Stimulated activated CD4-positive, alpha-beta T cell treated with anti-CD3 and anti-CD28 coated beads, Interleukin-15, amount 100 ng/mL, for 48 hours (primary cell): Measurements from ENCODE around the gene SNX9.

Source experiments
- DNase-seq, 2 donors: peaks; one replicate each; pipeline ENCODE4 v3.0.0-alpha.2; 2020; ENCODE audit warnings: low read depth in 2 of 2

The SNX9 gene

DNA sequence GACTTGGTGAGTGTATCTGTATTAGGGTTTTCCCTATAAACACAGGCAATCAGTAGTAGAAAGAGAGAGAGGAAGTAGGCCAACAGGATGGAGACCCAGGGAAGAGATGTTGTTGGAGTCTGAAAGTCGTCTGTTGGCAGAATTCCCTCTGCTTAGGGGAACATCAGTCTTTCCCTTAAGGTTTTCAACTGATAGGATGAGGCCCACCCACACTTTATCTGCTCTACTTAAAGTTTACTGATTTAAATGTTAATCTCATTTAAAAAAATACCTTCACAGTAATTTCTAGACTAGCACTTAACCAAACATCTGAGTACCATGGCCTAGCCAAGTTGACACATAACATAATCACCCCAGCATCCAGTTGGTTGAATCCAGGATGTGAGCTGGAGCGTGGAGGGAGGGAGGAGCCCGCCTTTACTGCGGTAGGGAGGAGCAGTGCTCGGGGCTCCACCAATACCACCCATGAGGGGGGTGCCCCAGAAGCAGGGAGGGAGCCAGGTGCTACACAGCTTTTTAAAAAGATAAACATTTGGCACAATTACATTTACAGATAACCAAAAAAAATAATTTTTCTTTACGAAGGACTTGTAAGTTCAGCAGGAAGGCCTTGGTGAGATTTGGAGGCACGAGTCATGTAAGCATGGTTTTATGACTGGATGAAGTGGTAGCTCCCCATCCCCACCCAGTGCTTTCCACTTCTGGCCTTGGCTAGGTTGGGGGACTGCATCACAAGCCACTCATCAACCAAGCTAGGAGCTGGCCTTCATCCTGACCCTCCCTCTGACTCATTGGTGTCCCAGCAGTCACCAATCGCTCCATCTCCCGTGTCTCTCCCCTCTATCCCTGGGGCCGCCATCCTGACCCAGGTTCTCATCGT is 18.4 kb upstream of the SNX9 start:
- DNase-seq, result peak in 1 of 2 donors; percentile 27

- DNase-seq, result no peak
These were observed 16.8 kb upstream of the SNX9 start for GRCh38 chr6:157806131-157806855.

- no peak for DNase-seq
These were observed 16.2 kb upstream of the SNX9 start for GRCh38 chr6:157806856-157807215.

DNA sequence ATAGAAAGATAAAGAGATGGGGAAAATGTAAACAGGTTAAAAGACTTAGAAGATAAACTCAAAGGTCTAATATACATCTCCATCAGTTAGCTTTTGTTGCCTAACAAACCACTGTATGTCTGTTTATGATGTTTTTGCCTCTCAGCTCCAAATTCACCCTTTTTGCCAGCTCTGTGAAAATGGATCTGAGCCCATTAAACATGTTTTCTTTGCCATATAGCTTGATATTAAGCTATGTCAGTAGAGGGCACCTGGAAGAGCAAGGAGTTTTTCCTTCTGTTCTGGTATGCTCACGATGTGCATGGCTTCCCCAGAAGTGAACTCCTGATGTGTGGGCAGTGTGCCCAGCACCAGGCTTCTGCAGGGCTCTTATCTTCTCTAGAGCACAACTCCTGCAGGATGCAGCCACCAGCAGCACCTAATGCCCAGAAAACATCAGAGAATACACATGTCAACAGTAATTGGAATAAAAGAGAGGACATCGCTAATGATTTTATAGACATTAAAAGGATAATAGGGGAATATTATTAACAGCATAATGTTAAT is 14.6 kb upstream of the SNX9 start:
- no peak for DNase-seq

- no peak for DNase-seq
These were observed 13.4 kb upstream of the SNX9 start for GRCh38 chr6:157809613-157810012.

DNA sequence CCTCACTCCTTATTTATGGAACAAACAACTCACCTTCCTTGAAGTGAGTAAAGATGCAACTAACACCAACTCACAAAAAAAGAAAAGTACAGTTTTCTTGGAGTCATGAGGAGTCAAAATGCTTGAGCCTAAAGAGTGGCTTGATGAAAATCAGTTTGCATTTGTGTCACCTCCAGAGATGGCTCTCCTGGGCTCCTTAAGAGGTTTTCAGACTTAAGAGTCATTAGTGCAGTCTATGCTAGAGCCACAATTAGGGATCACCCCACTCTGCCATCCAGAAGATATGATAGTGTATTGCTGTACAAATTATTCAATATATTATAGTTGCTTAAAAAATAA is 11.9 kb upstream of the SNX9 start:
- DNase-seq, result no peak

DNA sequence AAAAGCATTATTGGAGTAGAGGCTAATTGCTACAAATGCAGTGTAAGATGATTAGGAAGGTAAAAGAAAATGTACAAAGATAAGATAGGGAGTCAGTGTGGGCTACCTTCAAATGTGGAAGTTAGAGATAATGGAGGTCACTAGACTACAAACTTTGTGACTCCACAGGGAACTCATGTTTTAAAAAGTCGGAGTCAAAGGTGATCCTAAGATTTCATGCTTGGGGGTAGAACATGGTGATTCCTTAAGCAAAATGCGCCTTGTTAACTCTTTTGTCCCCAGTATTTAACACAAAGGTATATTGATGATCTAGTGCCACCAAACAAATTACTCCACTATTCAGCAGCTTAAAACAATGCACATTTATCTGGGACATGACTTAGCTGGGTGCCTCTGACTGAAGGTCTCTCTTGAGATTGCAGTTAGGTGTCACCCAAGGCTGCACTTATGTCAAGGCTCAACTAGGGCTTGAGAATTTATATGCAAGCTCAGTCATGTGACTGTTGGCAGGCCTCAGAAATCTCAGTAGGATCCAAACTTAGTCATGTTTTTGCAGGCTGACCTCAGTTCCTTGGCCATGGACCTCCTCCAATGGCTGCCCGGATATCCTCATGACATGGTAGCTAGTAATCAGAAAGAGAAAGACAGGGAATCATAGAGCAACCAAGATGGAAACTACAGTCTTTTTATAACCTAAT is 11.4 kb upstream of the SNX9 start:
- DNase-seq, result no peak

GRCh38 chr6:157812425-157813171 is 10.4 kb upstream of the SNX9 start:
- DNase-seq, result no peak

DNA sequence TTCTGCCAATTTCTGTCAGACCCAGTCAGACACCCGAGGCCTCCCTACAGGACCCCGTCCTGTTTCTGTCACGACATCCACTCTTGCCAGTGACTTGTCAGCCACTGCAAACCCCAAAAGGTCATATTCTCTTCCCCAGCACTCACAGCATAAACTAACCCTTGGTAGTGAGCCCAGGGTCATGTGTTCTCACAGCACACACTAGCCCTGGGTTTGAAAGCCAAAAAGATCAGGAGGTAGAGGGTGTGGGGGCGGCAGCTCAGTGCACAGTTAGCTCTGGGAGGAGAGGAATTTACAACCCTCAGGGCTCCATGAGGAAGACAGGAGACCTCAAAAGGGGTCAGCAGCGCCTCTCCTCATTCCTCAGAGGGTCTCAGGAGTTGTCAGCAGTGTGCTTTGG is 9.9 kb upstream of the SNX9 start:
- DNase-seq, result no peak

DNA sequence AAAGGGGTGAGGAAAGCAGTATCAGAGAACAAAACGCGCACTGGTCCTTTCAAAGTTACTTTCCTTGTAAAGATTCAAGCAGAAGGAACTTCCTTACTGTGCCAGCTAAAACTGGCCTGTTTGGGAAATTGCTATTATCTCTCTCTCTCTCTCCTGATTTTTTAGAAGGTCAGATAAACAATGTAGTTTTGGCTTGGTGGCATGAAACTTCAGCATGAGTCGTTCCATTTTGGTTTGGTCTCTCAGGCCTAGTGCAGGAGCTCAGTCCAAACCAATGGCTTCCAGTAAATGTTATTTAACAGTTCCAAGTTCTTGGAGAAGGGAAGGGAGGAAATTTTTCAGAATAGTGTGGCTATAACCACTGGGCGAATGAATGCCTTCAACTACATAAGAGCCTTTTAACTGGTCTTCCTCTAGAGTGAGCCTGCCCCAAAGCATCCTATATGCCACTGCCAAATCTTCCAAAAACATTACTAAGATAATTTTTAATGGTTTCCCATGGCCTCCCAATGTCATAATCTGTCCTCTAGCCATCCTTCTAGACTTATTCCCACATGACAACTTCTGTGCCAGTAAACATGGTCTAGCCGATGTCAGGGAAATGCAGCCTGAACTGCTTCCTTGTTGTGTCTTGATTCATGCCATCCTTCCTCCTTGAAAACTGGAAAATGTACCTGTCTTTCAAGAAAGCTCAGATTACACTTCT is 9.1 kb upstream of the SNX9 start:
- DNase-seq, result no peak

DNA sequence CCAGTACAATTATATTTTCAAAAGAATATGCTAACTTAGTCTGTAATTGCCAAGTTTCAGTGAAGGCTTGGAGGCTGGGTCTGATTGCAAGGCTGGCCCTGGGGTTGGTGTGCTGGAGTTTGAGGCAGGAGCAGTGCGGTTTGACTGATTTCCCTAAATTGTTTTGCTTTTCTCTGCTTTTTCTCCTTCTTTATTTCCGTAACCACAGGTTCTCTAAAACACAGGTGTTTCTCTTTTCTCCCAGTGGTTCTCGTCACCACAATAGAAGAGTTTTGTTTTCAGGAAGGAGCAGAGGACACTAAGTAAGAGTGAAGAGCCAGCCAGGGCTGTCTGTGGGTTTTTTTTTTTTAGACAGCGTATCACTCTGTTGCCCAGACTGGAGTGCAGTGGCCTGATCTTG is 8.2 kb upstream of the SNX9 start:
- no peak for DNase-seq

GRCh38 chr6:157821342-157822033 is 1.6 kb upstream of the SNX9 start:
- DNase-seq, result no peak

DNA sequence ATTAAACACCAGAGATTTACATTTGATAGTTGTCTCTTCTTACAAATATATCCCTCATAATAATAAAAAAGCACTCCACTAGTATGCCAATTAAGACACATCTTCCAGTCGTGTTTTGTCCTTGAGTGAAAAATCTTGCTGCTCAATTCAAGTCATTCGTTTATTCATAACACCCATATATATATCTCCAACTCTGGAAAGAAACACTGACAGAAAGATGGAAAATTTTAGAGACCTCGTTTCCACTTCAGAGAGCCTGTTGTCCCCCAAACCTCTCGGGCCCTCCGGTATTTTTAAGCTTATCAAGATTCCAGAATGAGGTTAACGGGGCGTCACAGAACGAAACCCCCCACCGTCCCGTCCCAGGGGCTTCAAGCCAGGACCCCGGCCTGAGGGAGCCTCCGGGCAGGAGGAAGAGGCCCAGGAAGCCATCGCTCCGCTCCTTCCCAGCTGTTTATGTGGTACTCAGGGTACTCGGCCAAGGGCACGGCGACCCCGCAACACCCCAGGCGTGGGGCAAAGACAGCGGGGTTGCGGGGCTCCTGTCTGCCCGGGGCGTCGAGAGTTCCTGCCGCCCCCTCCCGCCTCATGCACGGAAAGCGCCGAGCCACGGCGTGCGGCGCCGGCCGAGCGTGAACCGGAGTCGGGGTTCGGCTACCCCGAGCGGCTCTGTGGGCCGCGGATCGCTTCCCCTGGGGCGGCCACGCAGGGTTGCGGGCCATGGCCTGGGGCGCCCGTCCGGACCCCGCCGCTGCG is 623 bp upstream of the SNX9 start:
- DNase-seq, result no peak

DNA sequence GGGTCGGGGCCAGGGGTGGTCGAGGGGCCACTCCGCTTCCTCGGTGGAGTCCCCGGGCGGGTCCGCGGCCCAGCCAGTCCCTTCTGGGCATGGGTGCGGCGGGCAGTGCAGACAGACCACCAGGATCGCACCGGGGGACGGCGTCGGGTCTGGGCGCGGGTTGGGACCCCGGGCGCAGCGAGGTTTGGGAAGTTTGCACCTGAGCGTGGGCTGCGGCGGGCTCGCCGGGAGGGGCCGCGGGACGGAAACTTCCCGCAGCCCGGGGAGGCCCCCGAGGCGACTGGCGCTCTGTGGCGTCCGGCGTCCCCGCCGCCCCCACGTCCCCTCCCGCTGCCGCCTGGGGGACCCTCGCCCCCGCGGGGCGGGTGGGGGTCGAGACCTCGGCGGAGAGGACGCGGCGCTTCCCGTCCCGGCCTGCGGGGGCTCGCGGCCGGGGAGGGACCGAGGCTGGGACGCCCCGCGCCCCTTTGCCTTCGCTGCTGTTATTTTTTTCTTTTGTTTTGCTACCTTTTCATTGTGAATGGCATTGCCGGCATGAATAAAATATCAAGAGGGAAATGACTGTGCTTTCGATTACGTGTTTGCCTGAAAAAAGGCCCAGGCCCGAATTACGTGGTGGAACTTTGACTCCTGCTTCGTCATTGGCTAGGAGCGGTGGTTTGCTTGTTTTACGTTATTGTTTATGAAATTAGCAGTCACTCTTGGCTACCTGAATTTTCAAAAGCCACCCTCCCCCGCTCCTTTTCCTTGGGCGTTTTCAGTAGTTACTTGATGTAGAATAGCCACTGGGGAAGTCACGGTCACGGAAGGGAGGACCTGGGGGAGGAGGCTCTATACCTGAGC is 703 bp downstream of the SNX9 start:
- DNase-seq, result peak; percentile 73 to 81

GRCh38 chr6:157825243-157825904 is 2.3 kb downstream of the SNX9 start:
- DNase-seq, result no peak

- DNase-seq, result no peak
These were observed 7.4 kb downstream of the SNX9 start for GRCh38 chr6:157830354-157831017.

GRCh38 chr6:157831018-157831369 is 7.9 kb downstream of the SNX9 start:
- no peak for DNase-seq
